ENCODE results near the gene TBL2.
"Not testable (repeated sequence)": the region's sequence is repeated elsewhere in the genome, so short reads cannot be mapped to it uniquely, and the experiment has no call there.

TBL2 gene

GRCh38 chr7:73606801-73607691 lies 28.7 kb upstream of the TBL2 start:
- peak; percentile 61 for DNase-seq (ENCODE audit: low spot score)

GRCh38 chr7:73605601-73606220 lies 27.3 kb upstream of the TBL2 start:
- DNase-seq (ENCODE audit: low spot score), result no peak

GRCh38 chr7:73602721-73603651 lies 24.6 kb upstream of the TBL2 start:
- no peak for DNase-seq (ENCODE audit: low spot score)

GRCh38 chr7:73599916-73600315 lies 21.5 kb upstream of the TBL2 start:
- DNase-seq (ENCODE audit: low spot score), result no peak

- no peak for DNase-seq (ENCODE audit: low spot score)
These were observed 20.9 kb upstream of the TBL2 start for GRCh38 chr7:73599151-73599882.

GRCh38 chr7:73597978-73598782 lies 19.8 kb upstream of the TBL2 start:
- no peak for DNase-seq (ENCODE audit: low spot score)

- no peak for DNase-seq (ENCODE audit: low spot score)
These were observed 18.0 kb upstream of the TBL2 start for GRCh38 chr7:73596191-73597065.

GRCh38 chr7:73595358-73595757 lies 17.0 kb upstream of the TBL2 start:
- no peak for DNase-seq (ENCODE audit: low spot score)

- no peak for DNase-seq (ENCODE audit: low spot score)
These were observed 15.0 kb upstream of the TBL2 start for GRCh38 chr7:73593207-73594045.

- no peak for DNase-seq (ENCODE audit: low spot score)
These were observed 8.5 kb upstream of the TBL2 start for GRCh38 chr7:73586911-73587310.

GRCh38 chr7:73585196-73585595 lies 6.8 kb upstream of the TBL2 start:
- no peak for DNase-seq (ENCODE audit: low spot score)

- DNase-seq (ENCODE audit: low spot score), result no peak
These were observed 4.4 kb upstream of the TBL2 start for GRCh38 chr7:73582664-73583202.

GRCh38 chr7:73581006-73581405 lies 2.6 kb upstream of the TBL2 start:
- not testable (repeated sequence) for DNase-seq (ENCODE audit: low spot score)

- DNase-seq (ENCODE audit: low spot score), result no peak
These were observed 595 bp downstream of the TBL2 start for GRCh38 chr7:73577627-73578341.

- no peak for DNase-seq (ENCODE audit: low spot score)
These were observed 4.6 kb downstream of the TBL2 start for GRCh38 chr7:73573791-73574190.

GRCh38 chr7:73573276-73573675 lies 5.1 kb downstream of the TBL2 start:
- no peak for DNase-seq (ENCODE audit: low spot score)

- no peak for DNase-seq (ENCODE audit: low spot score)
These were observed 5.6 kb downstream of the TBL2 start for GRCh38 chr7:73572767-73573186.

GRCh38 chr7:73570977-73571376 lies 7.4 kb downstream of the TBL2 start:
- DNase-seq (ENCODE audit: low spot score), result no peak

All from LoVo (cell line).